ENCODE data around the gene BRSK2.

The BRSK2 gene

GRCh38 chr11:1460396-1460985, 70.8 kb downstream of the BRSK2 start:
- Histone ChIP-seq H3K36me3 (ENCODE audit: control insufficient read depth, insufficient read depth, low read length, severe bottlenecking) (no peaks in the 10 kb centered on the region), H3K4me1 (ENCODE audit: control insufficient read depth, insufficient read depth, low read length) (peaks cover 2% of the 10 kb centered on the region), H3K9me3 (ENCODE audit: control insufficient read depth, low read length) (no peaks in the 10 kb centered on the region), H3K9ac (ENCODE audit: low read length) (no peak overlapping the region), H3K27me3 (replicated peaks; ENCODE audit: control insufficient read depth, insufficient read depth, low read length) (no peaks in the 10 kb centered on the region), H3K4me3 (ENCODE audit: low read length) (no peak overlapping the region)
- DNase-seq (ENCODE audit: low read depth), result no peak

GRCh38 chr11:1460986-1461825, 71.5 kb downstream of the BRSK2 start:
- Histone ChIP-seq H3K27me3 (replicated peaks; ENCODE audit: control insufficient read depth, insufficient read depth, low read length) (no peaks in the 10 kb centered on the region), H3K9me3 (ENCODE audit: control insufficient read depth, low read length) (no peaks in the 10 kb centered on the region), H3K9ac (ENCODE audit: low read length) (no peak overlapping the region), H3K36me3 (ENCODE audit: control insufficient read depth, insufficient read depth, low read length, severe bottlenecking) (no peaks in the 10 kb centered on the region), H3K4me1 (ENCODE audit: control insufficient read depth, insufficient read depth, low read length) (peaks cover 2% of the 10 kb centered on the region), H3K4me3 (ENCODE audit: low read length) (no peak overlapping the region)
- no peak for DNase-seq (ENCODE audit: low read depth)

- H3K9me3 ChIP-seq (ENCODE audit: control insufficient read depth, low read length), result no peaks in the 10 kb centered on the region
- H3K36me3 ChIP-seq (ENCODE audit: control insufficient read depth, insufficient read depth, low read length, severe bottlenecking), result no peaks in the 10 kb centered on the region
- no peaks in the 10 kb centered on the region for H3K27me3 ChIP-seq (replicated peaks; ENCODE audit: control insufficient read depth, insufficient read depth, low read length)
- DNase-seq (ENCODE audit: low read depth), result no peak
- peaks cover 2% of the 10 kb centered on the region for H3K4me1 ChIP-seq (ENCODE audit: control insufficient read depth, insufficient read depth, low read length)
- no peak overlapping the region for H3K9ac ChIP-seq (ENCODE audit: low read length)
- H3K4me3 ChIP-seq (ENCODE audit: low read length), result no peak overlapping the region
These were observed 72.3 kb downstream of the BRSK2 start for GRCh38 chr11:1461826-1462697.

- H3K4me3 ChIP-seq (ENCODE audit: low read length), result no peak overlapping the region
- no peaks in the 10 kb centered on the region for H3K27me3 ChIP-seq (replicated peaks; ENCODE audit: control insufficient read depth, insufficient read depth, low read length)
- H3K36me3 ChIP-seq (ENCODE audit: control insufficient read depth, insufficient read depth, low read length, severe bottlenecking), result no peaks in the 10 kb centered on the region
- peaks cover 2% of the 10 kb centered on the region for H3K4me1 ChIP-seq (ENCODE audit: control insufficient read depth, insufficient read depth, low read length)
- no peaks in the 10 kb centered on the region for H3K9me3 ChIP-seq (ENCODE audit: control insufficient read depth, low read length)
- no peak overlapping the region for H3K9ac ChIP-seq (ENCODE audit: low read length)
- DNase-seq (ENCODE audit: low read depth), result no peak
These were observed 72.9 kb downstream of the BRSK2 start for GRCh38 chr11:1462698-1462975.

- Histone ChIP-seq H3K36me3 (ENCODE audit: control insufficient read depth, insufficient read depth, low read length, severe bottlenecking) (no peaks in the 10 kb centered on the region), H3K27me3 (replicated peaks; ENCODE audit: control insufficient read depth, insufficient read depth, low read length) (no peaks in the 10 kb centered on the region), H3K9me3 (ENCODE audit: control insufficient read depth, low read length) (no peaks in the 10 kb centered on the region), H3K4me1 (ENCODE audit: control insufficient read depth, insufficient read depth, low read length) (peaks cover 2% of the 10 kb centered on the region), H3K9ac (ENCODE audit: low read length) (no peak overlapping the region), H3K4me3 (ENCODE audit: low read length) (no peak overlapping the region)
- DNase-seq (ENCODE audit: low read depth), result no peak
These were observed 73.3 kb downstream of the BRSK2 start for GRCh38 chr11:1463056-1463455.

GRCh38 chr11:1466784-1467183, 77.0 kb downstream of the BRSK2 start:
- Histone ChIP-seq H3K9ac (ENCODE audit: low read length) (no peak overlapping the region), H3K4me1 (ENCODE audit: control insufficient read depth, insufficient read depth, low read length) (no peaks in the 10 kb centered on the region), H3K27me3 (replicated peaks; ENCODE audit: control insufficient read depth, insufficient read depth, low read length) (no peaks in the 10 kb centered on the region), H3K36me3 (ENCODE audit: control insufficient read depth, insufficient read depth, low read length, severe bottlenecking) (peaks cover 14% of the 10 kb centered on the region), H3K4me3 (ENCODE audit: low read length) (no peak overlapping the region), H3K9me3 (ENCODE audit: control insufficient read depth, low read length) (no peaks in the 10 kb centered on the region)
- no peak for DNase-seq (ENCODE audit: low read depth)

- H3K4me3 ChIP-seq (ENCODE audit: low read length), result no peak overlapping the region
- no peak overlapping the region for H3K9ac ChIP-seq (ENCODE audit: low read length)
- no peaks in the 10 kb centered on the region for H3K27me3 ChIP-seq (replicated peaks; ENCODE audit: control insufficient read depth, insufficient read depth, low read length)
- H3K4me1 ChIP-seq (ENCODE audit: control insufficient read depth, insufficient read depth, low read length), result no peaks in the 10 kb centered on the region
- no peak for DNase-seq (ENCODE audit: low read depth)
- H3K36me3 ChIP-seq (ENCODE audit: control insufficient read depth, insufficient read depth, low read length, severe bottlenecking), result peaks cover 14% of the 10 kb centered on the region
- H3K9me3 ChIP-seq (ENCODE audit: control insufficient read depth, low read length), result no peaks in the 10 kb centered on the region
These were observed 77.5 kb downstream of the BRSK2 start for GRCh38 chr11:1467270-1467669.

- no peaks in the 10 kb centered on the region for H3K4me1 ChIP-seq (ENCODE audit: control insufficient read depth, insufficient read depth, low read length)
- DNase-seq (ENCODE audit: low read depth), result no peak
These were observed 78.3 kb downstream of the BRSK2 start for GRCh38 chr11:1468002-1468401.

GRCh38 chr11:1468473-1469066, 78.8 kb downstream of the BRSK2 start:
- no peak for DNase-seq (ENCODE audit: low read depth)
- no peaks in the 10 kb centered on the region for H3K4me1 ChIP-seq (ENCODE audit: control insufficient read depth, insufficient read depth, low read length)
- H3K4me3 ChIP-seq (ENCODE audit: low read length), result no peak overlapping the region
- H3K9me3 ChIP-seq (ENCODE audit: control insufficient read depth, low read length), result no peaks in the 10 kb centered on the region
- no peak overlapping the region for H3K9ac ChIP-seq (ENCODE audit: low read length)
- H3K36me3 ChIP-seq (ENCODE audit: control insufficient read depth, insufficient read depth, low read length, severe bottlenecking), result peaks cover 22% of the 10 kb centered on the region
- H3K27me3 ChIP-seq (replicated peaks; ENCODE audit: control insufficient read depth, insufficient read depth, low read length), result no peaks in the 10 kb centered on the region

More at GRCh38 chr11:1468002-1468401, 78.3 kb downstream of the BRSK2 start:
- H3K9me3 ChIP-seq (ENCODE audit: control insufficient read depth, low read length), result no peaks in the 10 kb centered on the region
- peaks cover 17% of the 10 kb centered on the region for H3K36me3 ChIP-seq (ENCODE audit: control insufficient read depth, insufficient read depth, low read length, severe bottlenecking)
- no peak overlapping the region for H3K4me3 ChIP-seq (ENCODE audit: low read length)
- H3K9ac ChIP-seq (ENCODE audit: low read length), result no peak overlapping the region
- no peaks in the 10 kb centered on the region for H3K27me3 ChIP-seq (replicated peaks; ENCODE audit: control insufficient read depth, insufficient read depth, low read length)

GRCh38 chr11:1469287-1469910, 79.7 kb downstream of the BRSK2 start:
- Histone ChIP-seq H3K9ac (ENCODE audit: low read length) (no peak overlapping the region), H3K27me3 (replicated peaks; ENCODE audit: control insufficient read depth, insufficient read depth, low read length) (no peaks in the 10 kb centered on the region), H3K9me3 (ENCODE audit: control insufficient read depth, low read length) (no peaks in the 10 kb centered on the region), H3K36me3 (ENCODE audit: control insufficient read depth, insufficient read depth, low read length, severe bottlenecking) (peaks cover 31% of the 10 kb centered on the region), H3K4me1 (ENCODE audit: control insufficient read depth, insufficient read depth, low read length) (no peaks in the 10 kb centered on the region), H3K4me3 (ENCODE audit: low read length) (no peak overlapping the region)
- no peak for DNase-seq (ENCODE audit: low read depth)
